ENCODE results near the gene MLIP.

The MLIP gene

DNA sequence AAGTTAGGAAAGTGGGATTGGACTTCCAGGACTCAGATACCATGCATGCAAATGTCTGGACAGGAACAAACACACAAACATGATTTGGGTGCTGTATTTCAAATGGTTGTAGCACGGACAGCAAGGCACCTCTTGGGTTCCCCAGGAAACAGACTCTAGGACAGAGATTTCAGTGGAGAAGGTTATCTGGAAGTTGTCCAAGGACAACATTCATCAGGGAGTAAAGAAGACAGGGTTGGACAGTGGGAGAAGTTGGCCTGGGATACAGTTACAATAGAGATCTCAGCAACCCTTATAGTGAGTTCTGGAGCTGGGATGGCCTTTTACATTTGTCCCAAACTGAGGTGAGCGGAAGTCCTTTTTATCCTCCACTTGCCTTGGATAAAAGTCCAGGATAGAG lies 177.2 kb downstream of the MLIP start:
- DNase-seq: no peak

- no peak for DNase-seq
These were observed 178.2 kb downstream of the MLIP start for GRCh38 chr6:54289426-54289825.

GRCh38 chr6:54291146-54291545 lies 179.9 kb downstream of the MLIP start:
- no peak for DNase-seq

- DNase-seq: no peak
These were observed 180.5 kb downstream of the MLIP start for GRCh38 chr6:54291738-54292137.

GRCh38 chr6:54294965-54295532 lies 183.8 kb downstream of the MLIP start:
- no peak for DNase-seq

- DNase-seq: no peak
These were observed 188.5 kb downstream of the MLIP start for GRCh38 chr6:54299542-54300269.

DNA sequence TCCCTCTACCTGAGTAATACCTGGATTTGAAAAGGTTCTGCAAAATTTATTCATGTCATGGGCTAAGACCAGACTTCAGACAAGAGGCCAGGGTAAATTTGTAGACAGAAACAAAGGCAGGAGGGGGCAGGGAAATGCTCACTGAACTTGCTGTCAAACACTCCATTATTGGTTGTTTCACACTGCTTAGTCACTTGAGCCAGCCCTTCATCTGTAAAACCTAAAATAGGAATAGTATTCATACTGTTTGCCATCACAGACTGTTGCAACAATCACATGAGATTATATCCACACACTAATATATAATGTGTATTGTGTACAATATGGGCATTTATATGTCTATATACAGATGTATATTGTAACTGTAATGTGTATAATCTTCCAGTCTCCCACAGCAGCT lies 190.5 kb downstream of the MLIP start:
- no peak for DNase-seq

GRCh38 chr6:54307439-54307910 lies 196.2 kb downstream of the MLIP start:
- DNase-seq: no peak

- DNase-seq: no peak
These were observed 197.2 kb downstream of the MLIP start, which contains the start of gene TINAG for GRCh38 chr6:54308289-54308985. TSS of gene TINAG (plus strand) at chr6:54308441. CDS start at chr6:54308551, 110 bp downstream.

- no peak for DNase-seq
These were observed 197.7 kb downstream of the MLIP start for GRCh38 chr6:54308986-54309315.

DNA sequence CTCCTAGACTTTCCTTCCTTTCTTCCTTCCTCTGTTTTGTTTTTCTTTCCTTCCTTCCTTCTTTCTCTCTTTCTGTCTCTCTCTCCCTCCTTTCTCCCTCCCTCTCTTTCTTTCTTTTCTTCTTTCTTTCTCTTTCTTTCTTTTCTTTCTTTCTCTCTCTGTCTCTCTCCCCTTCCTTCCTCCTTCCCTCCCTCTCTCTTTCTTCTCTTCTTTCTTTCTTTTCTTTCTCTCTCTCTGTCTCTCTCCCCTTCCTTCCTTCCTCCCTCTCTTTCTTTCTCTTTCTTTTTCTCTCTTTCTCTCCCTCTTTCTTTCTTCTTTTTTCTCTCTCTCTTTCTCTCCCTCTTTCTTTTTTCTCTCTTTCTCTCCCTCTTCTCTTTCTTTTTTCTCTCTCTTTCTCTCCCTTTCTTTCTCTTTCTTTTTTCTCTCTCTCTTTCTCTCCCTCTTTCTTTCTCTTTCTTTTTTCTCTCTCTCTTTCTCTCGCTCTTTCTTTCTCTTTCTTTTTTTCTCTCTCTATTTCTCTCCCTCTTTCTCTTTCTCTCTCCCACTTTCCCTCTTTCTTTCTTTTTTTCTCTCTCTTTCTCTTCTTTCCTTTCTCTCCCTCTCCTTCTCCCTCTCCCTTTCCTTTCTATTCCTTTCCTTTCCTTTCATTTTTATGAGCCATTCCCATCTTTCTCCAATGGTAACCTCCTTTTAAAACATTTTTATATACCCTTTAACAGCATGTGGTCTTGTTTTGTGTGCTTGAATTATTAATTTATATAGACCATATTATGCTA lies 199.3 kb downstream of the MLIP start:
- no peak for DNase-seq

- no peak for DNase-seq
These were observed 204.4 kb downstream of the MLIP start for GRCh38 chr6:54315656-54316055.

Measured in T-helper 9 cell (primary cell).